ENCODE measurements around the gene UQCR10. TPM values are rescaled to one million over a fixed set of nuclear protein-coding genes. Genes with fewer than 3 reads are reported as not detected.

The UQCR10 gene
- total RNA-seq, 1 donor from 2014 or later: 90.8 TPM

Other genes starting within 250 kb of the UQCR10 start
- gene THOC5, start 213.6 kb upstream of the UQCR10 start, total RNA-seq: 53.7 and 56.0 TPM in 2 replicates
- 37.1 and 40.3 TPM in 2 replicates for gene NIPSNAP1, start 186.3 kb upstream of the UQCR10 start, total RNA-seq
- gene NF2, start 163.7 kb upstream of the UQCR10 start, total RNA-seq: 59.1 and 60.1 TPM in 2 replicates
- 0.07 TPM in 1 of 2 replicates, not detected in the other for gene CABP7, start 47.4 kb upstream of the UQCR10 start, total RNA-seq
- 29.0 and 29.9 TPM in 2 replicates for gene ZMAT5, start 362 bp upstream of the UQCR10 start, total RNA-seq
- gene ASCC2, start 70.9 kb downstream of the UQCR10 start, total RNA-seq: 91.7 and 93.7 TPM in 2 replicates
- gene MTMR3, start 115.8 kb downstream of the UQCR10 start, total RNA-seq: 31.1 and 33.8 TPM in 2 replicates

Measured in T-helper 1 cell treated with Interleukin-12 subunit alpha and Interleukin-12 subunit beta and Interleukin-4 antibody, amounts not matched to agents 30 ng/mL and 1 ng/mL, for 36 hours (primary cell).